GM12891 (cell line): Measurements from ENCODE around the gene SEMA4D.

ENCODE experiments used
- POLR2A ChIP-seq: IDR thresholded peaks from 2 replicates; pipeline ENCODE4 v1.6.1; 2011; ENCODE audit warnings: low read depth, low read length, control low read depth
- POLR2AphosphoS5 ChIP-seq: IDR thresholded peaks from 2 replicates; pipeline ENCODE4 v1.6.1; 2011; ENCODE audit warnings: low read depth, low read length, control low read depth
- POU2F2 ChIP-seq: IDR thresholded peaks from 2 replicates; pipeline ENCODE4 v1.6.1; 2011; ENCODE audit warnings: low read depth, mild to moderate bottlenecking, control low read depth, low read length, moderate library complexity
- SPI1 ChIP-seq: IDR thresholded peaks from 2 replicates; pipeline ENCODE4 v1.6.1; 2011; ENCODE audit warnings: low read depth, low read length, control low read depth
- TAF1 ChIP-seq: IDR thresholded peaks from 2 replicates; pipeline ENCODE4 v1.6.1; 2011; ENCODE audit warnings: low read depth, low read length, control low read depth

DNA sequence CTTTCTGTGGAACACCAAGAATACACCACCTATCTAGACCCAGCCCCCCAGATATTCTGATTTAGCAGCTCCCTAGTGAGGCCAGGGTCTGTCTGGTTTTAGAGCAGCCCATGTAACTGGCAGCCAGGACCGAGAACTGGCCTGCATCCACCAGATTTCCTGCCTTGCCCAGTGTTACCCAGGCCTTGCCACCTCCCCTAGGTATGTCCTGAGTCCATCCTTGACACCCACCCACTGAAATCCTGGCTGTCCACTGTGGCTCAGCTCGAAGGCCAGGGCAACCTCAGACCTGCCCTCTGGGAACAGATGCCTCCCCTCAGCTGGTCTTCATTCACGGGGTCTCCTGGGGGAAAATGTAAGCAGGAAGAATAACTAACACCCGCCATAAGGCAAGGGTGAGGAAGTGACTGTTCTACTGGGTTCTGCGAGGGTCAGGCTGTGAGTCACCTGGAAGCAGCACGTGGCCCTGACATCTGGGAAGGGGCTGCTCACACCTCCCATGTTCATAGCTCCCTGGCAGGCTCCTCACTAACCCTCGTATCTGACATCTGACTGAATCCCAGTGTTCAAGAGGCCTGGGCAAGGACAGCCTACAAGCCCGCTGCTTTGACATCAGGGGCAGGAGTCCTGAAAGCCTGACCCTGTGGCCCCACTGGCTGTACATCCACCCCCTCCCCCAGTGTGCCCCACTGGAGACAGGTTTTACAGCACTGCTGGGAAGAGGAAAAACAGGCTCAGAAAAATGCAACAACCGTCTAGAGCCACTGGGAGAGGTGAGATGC lies 72.7 kb downstream of the SEMA4D start:
- no peak for TF ChIP-seq POLR2A
- no peak for TF ChIP-seq POLR2AphosphoS5
- no peak for TF ChIP-seq POU2F2
- peak; percentile 51; the same call in 1 of the 2 replicates for TF ChIP-seq SPI1
- TF ChIP-seq TAF1: no peak
